ENCODE measurements around the gene PSME2.

PSME2 gene

GRCh38 chr14:24150993-24151392 is 4.6 kb upstream of the PSME2 start:
- DNase-seq = no peak

GRCh38 chr14:24150567-24150966 is 4.2 kb upstream of the PSME2 start:
- no peak for DNase-seq

GRCh38 chr14:24150061-24150460 is 3.7 kb upstream of the PSME2 start:
- DNase-seq = no peak

GRCh38 chr14:24149302-24149969 is 3.0 kb upstream of the PSME2 start:
- no peak for DNase-seq

GRCh38 chr14:24147761-24148428 is 1.5 kb upstream of the PSME2 start:
- DNase-seq = no peak

GRCh38 chr14:24146978-24147760 is 759 bp upstream of the PSME2 start, which contains the start of gene RNF31:
RNF31 (plus strand) TSS chr14:24147498; CDS start chr14:24147699, 201 bp downstream.
- DNase-seq = peak; percentile 97

- no peak for DNase-seq
These were observed 539 bp downstream of the PSME2 start for GRCh38 chr14:24145690-24146452.

- DNase-seq = no peak
These were observed 1.2 kb downstream of the PSME2 start for GRCh38 chr14:24145219-24145618.

GRCh38 chr14:24144451-24144850 is 2.0 kb downstream of the PSME2 start:
- DNase-seq = no peak

GRCh38 chr14:24143511-24143910 is 2.9 kb downstream of the PSME2 start:
- no peak for DNase-seq

GRCh38 chr14:24141097-24141880 is 5.1 kb downstream of the PSME2 start, which contains the start of gene EMC9:
EMC9 (minus strand) TSS chr14:24141591; CDS start chr14:24141304, 287 bp downstream.
- DNase-seq = peak; percentile 98

- peak; percentile 59 for DNase-seq
These were observed 7.0 kb downstream of the PSME2 start for GRCh38 chr14:24139272-24139934.

GRCh38 chr14:24138396-24139271 is 7.8 kb downstream of the PSME2 start:
- no peak for DNase-seq

GRCh38 chr14:24137529-24138395 is 8.6 kb downstream of the PSME2 start:
- DNase-seq = no peak

GRCh38 chr14:24136684-24137528 is 9.5 kb downstream of the PSME2 start:
- no peak for DNase-seq

- peak; percentile 92 for DNase-seq
These were observed 10.4 kb downstream of the PSME2 start, which contains the start of gene PSME1 for GRCh38 chr14:24135834-24136683. PSME1 (plus strand) TSS chr14:24136194; CDS start chr14:24136263, 69 bp downstream.

GRCh38 chr14:24135584-24135833 is 10.9 kb downstream of the PSME2 start:
- peak; percentile 38 for DNase-seq

- no peak for DNase-seq
These were observed 12.7 kb downstream of the PSME2 start for GRCh38 chr14:24133735-24134134.

Measured in RPMI8226 (cell line).